IMR-90 (cell line): ENCODE data around the gene RNPEP. TPM values are rescaled to one million over a fixed set of nuclear protein-coding genes. Genes with fewer than 3 reads are reported as not detected.

Experiments used
- ATAC-seq: fragments of 200-7000 bp; cut with Tn5 transposase; 2 replicates; pipeline ENCODE4 v1.9.1; 2020; ENCODE audit warnings: low read depth, mild to moderate bottlenecking, moderate library complexity
- BruUV-seq: library from RNA; stranded (reverse); fragments of 400-500 nt; replicated peaks from 2 replicates; lab custom pipeline; 2021; lab: Mats Ljungman, UMichigan
- CTCF ChIA-PET: fragments of 300-600 bp; formaldehyde crosslinking; extraction: SDS; loops from one replicate; lab custom pipeline; 2021; ENCODE audit warnings: antibody characterized with exemption; lab: Yijun Ruan, JAX
- POLR2A ChIA-PET: fragments of 300-600 bp; sonication (Branson Sonifier 250); formaldehyde crosslinking; loops from one replicate; lab custom pipeline; 2022; ENCODE audit warnings: antibody characterized with exemption; ENCODE audit not compliant: unreplicated experiment; lab: Charles Lee
- DNase-seq: peaks from one replicate; pipeline ENCODE4 v3.0.0; 2013
- H2AFZ ChIP-seq: replicated peaks from 2 replicates; pipeline ENCODE3; 2013; ENCODE audit warnings: low read length, mild to moderate bottlenecking; ENCODE audit not compliant: poor library complexity
- H2AK5ac ChIP-seq: 2 replicates; pipeline ENCODE4 v1.6.1; 2013; ENCODE audit warnings: low read depth, low read length, inconsistent platforms
- H2AK9ac ChIP-seq: replicated peaks from 2 replicates; pipeline ENCODE3; 2013; ENCODE audit warnings: mild to moderate bottlenecking, low read depth, low read length, moderate library complexity; ENCODE audit not compliant: poor library complexity
- H2BK120ac ChIP-seq: 2 replicates; pipeline ENCODE4 v1.6.1; 2013; ENCODE audit warnings: low read depth, low read length, inconsistent platforms
- H2BK15ac ChIP-seq: 3 replicates; pipeline ENCODE4 v1.6.1; 2013; ENCODE audit warnings: low read depth, low read length, inconsistent platforms
- H2BK20ac ChIP-seq: 2 replicates; pipeline ENCODE4 v1.6.1; 2013; ENCODE audit warnings: low read depth, mild to moderate bottlenecking, inconsistent platforms, low read length, moderate library complexity
- H2BK5ac ChIP-seq: 2 replicates; pipeline ENCODE4 v1.6.1; 2013; ENCODE audit warnings: mild to moderate bottlenecking, low read depth, low read length, inconsistent platforms; ENCODE audit not compliant: poor library complexity, severe bottlenecking
- H3K14ac ChIP-seq: replicated peaks from 2 replicates; pipeline ENCODE4 v1.6.1; 2013; ENCODE audit warnings: low read depth, low read length, inconsistent platforms
- H3K18ac ChIP-seq: 2 replicates; pipeline ENCODE4 v1.6.1; 2013; ENCODE audit warnings: low read depth, low read length, control low read depth
- H3K23ac ChIP-seq: 2 replicates; pipeline ENCODE4 v1.6.1; 2013; ENCODE audit warnings: low read depth, low read length, inconsistent platforms
- H3K27ac ChIP-seq: 2 replicates; pipeline ENCODE4 v1.5.1; 2013; ENCODE audit warnings: mild to moderate bottlenecking, control low read depth, low read length; ENCODE audit not compliant: insufficient read depth
- H3K27me3 ChIP-seq: 2 replicates; pipeline ENCODE4 v1.6.1; 2013; ENCODE audit warnings: low read length; ENCODE audit not compliant: control insufficient read depth, insufficient read depth
- H3K36me3 ChIP-seq: 2 replicates; pipeline ENCODE4 v1.6.1; 2013; ENCODE audit warnings: low read length, mixed read lengths; ENCODE audit not compliant: control insufficient read depth, insufficient read depth
- H3K4ac ChIP-seq: 2 replicates; pipeline ENCODE4 v1.6.1; 2013; ENCODE audit warnings: low read depth, low read length, inconsistent platforms
- H3K4me1 ChIP-seq: 2 replicates; pipeline ENCODE4 v1.6.1; 2013; ENCODE audit warnings: low read length, mixed read lengths; ENCODE audit not compliant: control insufficient read depth, insufficient read depth
- H3K4me2 ChIP-seq: 2 replicates; pipeline ENCODE4 v1.6.1; 2013; ENCODE audit warnings: low read depth, mild to moderate bottlenecking, control low read depth, low read length, moderate library complexity
- H3K4me3 ChIP-seq: 2 replicates; pipeline ENCODE4 v1.5.1; 2013; ENCODE audit warnings: low read depth, mild to moderate bottlenecking, control low read depth, low read length, moderate library complexity; ENCODE audit not compliant: insufficient read depth
- H3K56ac ChIP-seq: 2 replicates; pipeline ENCODE4 v1.6.1; 2013; ENCODE audit warnings: low read length, inconsistent platforms; ENCODE audit not compliant: insufficient read depth; ENCODE audit errors: extremely low read depth
- H3K79me1 ChIP-seq, 2 experiments: 2 replicates each; pipeline ENCODE4 v1.6.1; 2013; ENCODE audit warnings: low read length in 2 of 2, inconsistent platforms in 1 of 2, low read depth in 1 of 2
- H3K9ac ChIP-seq: 2 replicates; pipeline ENCODE4 v1.6.1; 2013; ENCODE audit warnings: low read depth, low read length, control low read depth
- H3K9me1 ChIP-seq: 2 replicates; pipeline ENCODE4 v1.6.1; 2013; ENCODE audit warnings: low read length, inconsistent platforms; ENCODE audit not compliant: insufficient read depth
- H3K9me3 ChIP-seq: 2 replicates; pipeline ENCODE4 v1.6.1; 2013; ENCODE audit warnings: low read length; ENCODE audit not compliant: control insufficient read depth, insufficient read depth
- H4K20me1 ChIP-seq: 2 replicates; pipeline ENCODE4 v1.6.1; 2013; ENCODE audit warnings: low read length, inconsistent platforms; ENCODE audit not compliant: insufficient read depth
- H4K5ac ChIP-seq: 2 replicates; pipeline ENCODE4 v1.6.1; 2013; ENCODE audit warnings: mild to moderate bottlenecking, low read depth, low read length, control low read depth
- H4K8ac ChIP-seq, 2 experiments: 2 replicates each; pipeline ENCODE4 v1.6.1; 2013; ENCODE audit warnings: low read depth in 2 of 2, low read length in 2 of 2, control low read depth in 1 of 2, inconsistent platforms in 1 of 2
- H4K91ac ChIP-seq: 2 replicates; pipeline ENCODE4 v1.6.1; 2013; ENCODE audit warnings: low read depth, low read length, inconsistent platforms; ENCODE audit not compliant: insufficient read depth
- BHLHE40 ChIP-seq: fragments of 150-350 bp; IDR thresholded peaks from 2 replicates; pipeline ENCODE4 v1.6.1; 2016; ENCODE audit warnings: mild to moderate bottlenecking, low read depth, low read length
- CEBPB ChIP-seq: IDR thresholded peaks from 2 replicates; pipeline ENCODE4 v1.6.1; 2012; ENCODE audit warnings: low read depth, low read length, improper control_type of control experiment
- CHD1 ChIP-seq: IDR thresholded peaks from 2 replicates; pipeline ENCODE4 v1.6.1; 2012; ENCODE audit warnings: low read depth, low read length, improper control_type of control experiment
- ELK1 ChIP-seq: fragments of 150-350 bp; IDR thresholded peaks from 2 replicates; pipeline ENCODE4 v1.6.1; 2016; ENCODE audit warnings: low read depth, mild to moderate bottlenecking, low read length, moderate library complexity, borderline replicate concordance
- MAFK ChIP-seq: IDR thresholded peaks from 2 replicates; pipeline ENCODE4 v1.6.1; 2012; ENCODE audit warnings: low read depth, low read length, improper control_type of control experiment
- MAZ ChIP-seq: IDR thresholded peaks from 2 replicates; pipeline ENCODE4 v1.6.1; 2012; ENCODE audit warnings: low read depth, mild to moderate bottlenecking, low read length, improper control_type of control experiment, moderate library complexity, borderline replicate concordance
- MXI1 ChIP-seq: IDR thresholded peaks from 2 replicates; pipeline ENCODE4 v1.6.1; 2012; ENCODE audit warnings: low read depth, mild to moderate bottlenecking, low read length, moderate library complexity, borderline replicate concordance
- NFE2L2 ChIP-seq: fragments of 150-350 bp; IDR thresholded peaks from 2 replicates; pipeline ENCODE4 v1.6.1; 2016; ENCODE audit warnings: low read depth, mild to moderate bottlenecking, low read length
- POLR2A ChIP-seq: IDR thresholded peaks from 2 replicates; pipeline ENCODE4 v1.6.1; 2012; ENCODE audit warnings: mild to moderate bottlenecking, low read depth, low read length
- RAD21 ChIP-seq: IDR thresholded peaks from 2 replicates; pipeline ENCODE4 v1.6.1; 2012; ENCODE audit warnings: low read length, improper control_type of control experiment
- RFX5 ChIP-seq: IDR thresholded peaks from 2 replicates; pipeline ENCODE4 v1.8.0; 2012; ENCODE audit warnings: low read depth, mild to moderate bottlenecking, low read length, moderate library complexity
- SMC3 ChIP-seq: fragments of 150-350 bp; IDR thresholded peaks from 2 replicates; pipeline ENCODE4 v1.6.1; 2016; ENCODE audit warnings: low read depth, mild to moderate bottlenecking, antibody characterized with exemption, low read length, moderate library complexity
- USF2 ChIP-seq: fragments of 150-350 bp; IDR thresholded peaks from 2 replicates; pipeline ENCODE4 v1.6.1; 2017; ENCODE audit warnings: mild to moderate bottlenecking, antibody characterized with exemption, low read length, low read depth
- WGBS, 2 experiments: methylation state at CpG; one replicate each; pipeline versions ENCODE4 v1.1.5 to v1.1.7; 2013; ENCODE audit warnings: missing lambda C conversion rate in 2 of 2; ENCODE audit not compliant: insufficient read length in 1 of 2; ENCODE audit errors: extremely low coverage in 2 of 2; 5-methylcytosine and 5-hydroxymethylcytosine counted together
- dilution Hi-C: fragments of 300-500 bp; cut with HindIII; formaldehyde crosslinking; loops from one replicate; pipeline ENCODE4 v1.14.3; 2018; ENCODE audit warnings: low sequenced_read_pairs; ENCODE audit not compliant: unreplicated experiment
- in situ Hi-C: fragments of 300-500 bp; cut with MboI; formaldehyde crosslinking; loops from 3 replicates; pipeline ENCODE4 v1.14.3; 2019; ENCODE audit warnings: low sequenced_read_pairs, inconsistent platforms, mixed read lengths
- intact Hi-C: fragments of 100-400 bp; cut with micrococcal nuclease; formaldehyde crosslinking; loops from 2 replicates; pipeline ENCODE4 v1.10.0; 2022
- polyA plus RNA-seq, 3 experiments: library from polyadenylated mRNA; depleted of rRNA; stranded (reverse); fragments of >200 nt; gene quantifications; 2 replicates each; pipeline ENCODE4 v1.2.3, GENCODE V29; 2012; ENCODE audit warnings: low replicate concordance in 1 of 3
- total RNA-seq: library from RNA; depleted of rRNA; stranded (reverse); fragments of >200 nt; gene quantifications from 2 replicates; pipeline ENCODE4 v1.2.3, GENCODE V29; 2012

RNPEP gene
- total and polyA plus RNA-seq, 2 of the 4 experiments (the other 2 are of a cell fraction), result 49.8 to 75.4 TPM

DNA sequence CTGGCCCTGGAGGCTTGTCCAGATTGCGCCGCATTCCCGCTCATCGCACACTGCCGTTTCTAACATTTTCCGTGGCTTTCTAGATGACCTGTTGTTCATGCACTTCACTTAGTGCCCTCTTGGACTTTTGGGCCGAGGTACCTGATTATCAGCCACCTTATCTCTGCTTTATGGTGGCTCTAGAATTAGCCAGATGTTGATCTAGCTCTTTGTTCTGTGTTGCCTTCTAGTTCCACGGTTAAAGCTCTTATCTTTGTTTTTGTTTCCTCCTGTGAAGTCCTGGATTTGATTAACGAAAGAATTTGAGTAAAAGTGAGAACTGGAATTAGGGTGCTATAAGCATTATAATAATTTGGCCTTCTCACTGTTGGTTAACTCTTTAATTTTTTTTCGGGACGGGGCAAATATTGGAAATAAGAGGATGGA lies 945 bp downstream of the RNPEP start:
- intact Hi-C loops (no loop called here), dilution Hi-C loops (no loop called here), in situ Hi-C loops (no loop called here)
- H3K4me2 ChIP-seq, result peak overlapping the region; percentile 98
- H3K9me3 ChIP-seq, result no peaks in the 10 kb centered on the region
- no peaks in the 10 kb centered on the region for H3K27me3 ChIP-seq
- H3K23ac ChIP-seq, result peak overlapping the region; percentile 97
- ChIA-PET CTCF (interaction anchor here (1.5 kb wide), 1 partner anchor 87 kb away, joined by 6 read pairs; no protein-coding TSS in a partner anchor), POLR2A (no interaction called here)
- peak overlapping the region; percentile 98 for H3K4me3 ChIP-seq
- H3K36me3 ChIP-seq, result no peaks in the 10 kb centered on the region
- 17% methylated on average over 1 of the region's 11 CpGs; no CpG with 5 or more reads in 1 of the 2 experiments for whole genome bisulfite sequencing, 2 experiments
- no TSS peak for BruUV-seq
- 0 out of 2 replicates have a peak overlapping the region, but pooled peaks have one; percentile 56 for H2BK120ac ChIP-seq
- H3K9me1 ChIP-seq, result peaks cover 12% of the 10 kb centered on the region; the same call in 1 of the 2 replicates
- peaks cover 2% of the 10 kb centered on the region for H3K4me1 ChIP-seq
- H3K4ac ChIP-seq, result peak overlapping the region; percentile 95
- ATAC-seq (no peak), DNase-seq (no peak)
- H2AK5ac ChIP-seq, result peak overlapping the region; percentile 83; the same call in 1 of the 2 replicates
- H3K14ac ChIP-seq, result peak overlapping the region; percentile 98
- peak overlapping the region; percentile 95 for H2AFZ ChIP-seq
- no peaks in the 10 kb centered on the region; the same call in none of the 2 replicates for H4K20me1 ChIP-seq
- H3K9ac ChIP-seq, result peak overlapping the region; percentile 99
- TF ChIP-seq CEBPB (no peak), MAFK (no peak), MAZ (no peak), RAD21 (no peak), ELK1 (no peak), RFX5 (no peak), USF2 (no peak), SMC3 (no peak), MXI1 (no peak), BHLHE40 (no peak), POLR2A (no peak), CHD1 (no peak), NFE2L2 (no peak)
- H2BK5ac ChIP-seq, result peak overlapping the region; percentile 89
- no peak overlapping the region for H2BK20ac ChIP-seq
- H3K56ac ChIP-seq, result peak overlapping the region; percentile 89
- no peak overlapping the region for H2BK15ac ChIP-seq
- peak overlapping the region; percentile 10 to 94; a peak in 3 of 4 replicates for H4K8ac ChIP-seq
- peak overlapping the region; percentile 77 for H4K91ac ChIP-seq
- no peak overlapping the region for H2AK9ac ChIP-seq
- H3K18ac ChIP-seq, result peak overlapping the region; percentile 91; the same call in 1 of the 2 replicates
- H4K5ac ChIP-seq, result peak overlapping the region; percentile 95
- H3K27ac ChIP-seq, result peak overlapping the region; percentile 88
- H3K79me1 ChIP-seq, result peaks cover 13 to 52% of the 10 kb centered on the region in 2 experiments
